GM12865 (cell line): Measurements from ENCODE around the gene ROR2.

ENCODE experiments used
- DNase-seq: peaks from one replicate; pipeline ENCODE4 v3.0.0; 2010; ENCODE audit warnings: low read depth
- H3K4me3 ChIP-seq: 2 replicates; pipeline ENCODE4 v1.5.1; 2011; ENCODE audit warnings: mild to moderate bottlenecking, low read depth, low read length, control low read depth
- CTCF ChIP-seq: IDR thresholded peaks from 2 replicates; pipeline ENCODE4 v1.5.1; 2011; ENCODE audit warnings: low read length, control low read depth, low read depth, inconsistent platforms; ENCODE audit not compliant: insufficient read depth; ENCODE audit errors: missing control alignments

The ROR2 gene

GRCh38 chr9:91835216-91835615, 114.8 kb downstream of the ROR2 start:
- no peak for TF ChIP-seq CTCF
- H3K4me3 ChIP-seq, result no peak overlapping the region
- no peak for DNase-seq

GRCh38 chr9:91834740-91835139, 115.3 kb downstream of the ROR2 start:
- no peak for DNase-seq
- TF ChIP-seq CTCF, result no peak
- no peak overlapping the region for H3K4me3 ChIP-seq

- TF ChIP-seq CTCF, result no peak
- no peak overlapping the region for H3K4me3 ChIP-seq
- no peak for DNase-seq
These were observed 116.2 kb downstream of the ROR2 start for GRCh38 chr9:91833878-91834255.

GRCh38 chr9:91833096-91833877, 116.7 kb downstream of the ROR2 start:
- DNase-seq, result no peak
- no peak overlapping the region for H3K4me3 ChIP-seq
- no peak for TF ChIP-seq CTCF

- no peak for TF ChIP-seq CTCF
- H3K4me3 ChIP-seq, result no peak overlapping the region
- no peak for DNase-seq
These were observed 117.7 kb downstream of the ROR2 start for GRCh38 chr9:91832322-91832721.

GRCh38 chr9:91825866-91826265, 124.2 kb downstream of the ROR2 start:
- DNase-seq, result no peak
- TF ChIP-seq CTCF, result no peak
- no peak overlapping the region for H3K4me3 ChIP-seq

- H3K4me3 ChIP-seq, result no peak overlapping the region
- no peak for DNase-seq
- no peak for TF ChIP-seq CTCF
These were observed 124.6 kb downstream of the ROR2 start for GRCh38 chr9:91825422-91825821.
